Activated CD4-positive, alpha-beta T cell treated with anti-CD3 and anti-CD28 coated beads, Interleukin-10, Interleukin-2, amounts not matched to agents 100 ng/mL and 50 ng/mL, durations not matched to agents 16 hours and 8 hours (primary cell): ENCODE results near the gene LARGE1.
A peak's percentile ranks its signal among the peaks of the same experiment; 100 is the strongest.

Source experiments
- DNase-seq: peaks from one replicate; pipeline ENCODE4 v3.0.0-alpha.2; 2020

Gene LARGE1

DNA sequence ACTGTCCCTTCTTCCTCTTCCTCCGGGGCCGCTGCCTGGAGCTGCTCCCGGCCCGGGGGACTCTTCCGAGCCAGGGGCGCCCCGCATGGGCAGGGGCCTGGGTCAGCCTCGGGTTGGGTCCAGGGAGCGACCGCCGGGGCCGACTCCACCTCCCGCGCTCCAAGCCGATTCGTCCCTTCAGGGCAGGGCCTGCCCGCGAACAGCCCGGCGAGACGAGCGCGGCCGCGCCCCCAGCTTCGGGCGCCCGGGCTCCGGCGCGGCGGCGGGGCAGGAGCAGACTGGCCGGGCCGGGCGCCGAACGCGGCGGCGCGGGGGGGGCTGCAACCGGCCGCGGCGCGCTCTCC lies at the start of gene LARGE1:
LARGE1 (minus strand) TSS at position 280 of the 344 bp plus-strand sequence.
- DNase-seq: no peak

- no peak for DNase-seq
Measured at GRCh38 chr22:33969045-33969444, 48.8 kb upstream of the LARGE1 start.

- no peak for DNase-seq
Measured at GRCh38 chr22:33964121-33964520, 43.8 kb upstream of the LARGE1 start.

GRCh38 chr22:33962409-33962808 lies 42.1 kb upstream of the LARGE1 start:
- no peak for DNase-seq

DNA sequence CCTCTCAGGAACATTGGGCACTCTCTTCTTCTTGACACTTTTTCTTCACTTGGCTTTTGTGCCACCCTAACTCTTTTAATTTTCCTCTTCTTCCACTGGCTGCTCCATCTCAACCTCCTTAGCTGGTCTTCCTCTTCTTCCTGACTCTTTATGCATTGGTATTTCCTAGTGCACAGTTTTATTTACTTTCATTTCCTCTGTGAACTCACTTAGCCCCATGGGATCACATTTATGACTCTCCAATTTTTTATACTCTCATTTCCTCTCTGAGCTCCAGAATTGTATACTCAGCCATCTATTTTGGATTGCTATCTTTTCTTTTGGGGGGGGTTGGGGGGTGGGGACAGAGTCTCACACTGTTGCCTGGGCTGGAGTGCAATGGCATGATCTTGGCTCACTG lies 38.5 kb upstream of the LARGE1 start:
- no peak for DNase-seq

GRCh38 chr22:33957086-33957485 lies 36.8 kb upstream of the LARGE1 start:
- DNase-seq: no peak

GRCh38 chr22:33952776-33953175 lies 32.5 kb upstream of the LARGE1 start:
- DNase-seq: no peak

GRCh38 chr22:33940741-33941140 lies 20.5 kb upstream of the LARGE1 start:
- DNase-seq: no peak

- no peak for DNase-seq
Measured at GRCh38 chr22:33932997-33933396, 12.7 kb upstream of the LARGE1 start.

DNA sequence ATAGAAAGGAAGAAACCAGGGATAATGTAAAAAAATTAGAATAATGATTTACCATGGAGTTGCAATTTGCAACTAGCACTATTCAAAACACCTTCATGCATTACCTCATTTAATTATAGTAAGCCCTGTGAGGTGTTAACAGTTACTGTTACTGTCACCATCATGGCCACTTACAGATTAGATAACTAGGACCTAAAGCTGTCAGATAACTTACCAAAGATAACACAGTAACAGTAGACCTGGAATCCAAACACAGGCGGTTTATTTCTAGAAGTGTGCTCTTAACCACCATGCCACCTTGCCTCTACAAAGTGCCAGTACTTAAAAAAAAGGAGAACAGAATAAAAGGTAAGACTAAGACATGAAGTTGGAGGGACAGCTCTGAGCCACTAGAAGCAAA lies 11.1 kb upstream of the LARGE1 start:
- no peak for DNase-seq

- no peak for DNase-seq
Measured at GRCh38 chr22:33927752-33928151, 7.5 kb upstream of the LARGE1 start.

GRCh38 chr22:33925194-33925593 lies 4.9 kb upstream of the LARGE1 start:
- no peak for DNase-seq

DNA sequence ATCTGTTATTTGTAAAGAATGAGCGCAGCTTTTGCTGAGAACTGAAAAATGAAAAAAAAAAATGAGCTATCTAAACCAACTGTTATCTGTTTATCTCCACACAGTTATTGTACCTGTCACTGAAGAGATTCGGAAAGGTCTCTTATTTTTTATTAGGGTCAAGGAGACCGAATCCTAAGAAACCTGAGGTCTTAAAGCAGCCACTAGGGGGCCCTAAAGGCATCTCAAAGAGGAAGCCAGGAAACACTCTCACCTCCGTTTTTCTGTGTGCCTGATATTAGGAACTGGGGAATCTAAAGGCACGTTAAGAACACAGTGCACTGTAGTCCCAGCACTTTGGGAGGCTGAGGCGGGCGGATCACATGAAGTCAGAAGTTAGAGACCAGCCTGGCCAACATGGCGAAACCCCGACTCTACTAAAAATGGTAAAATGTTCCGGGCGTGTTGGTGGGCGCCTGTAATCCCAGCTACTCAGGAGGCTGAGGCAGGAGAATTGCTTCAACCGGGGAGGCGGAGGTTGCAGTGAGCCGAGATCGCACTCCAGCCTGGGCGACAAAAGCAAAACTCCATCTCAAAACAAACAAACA lies 3.5 kb upstream of the LARGE1 start:
- DNase-seq: peak; percentile 53

- DNase-seq: no peak
Measured at GRCh38 chr22:33923033-33923432, 2.8 kb upstream of the LARGE1 start.

DNA sequence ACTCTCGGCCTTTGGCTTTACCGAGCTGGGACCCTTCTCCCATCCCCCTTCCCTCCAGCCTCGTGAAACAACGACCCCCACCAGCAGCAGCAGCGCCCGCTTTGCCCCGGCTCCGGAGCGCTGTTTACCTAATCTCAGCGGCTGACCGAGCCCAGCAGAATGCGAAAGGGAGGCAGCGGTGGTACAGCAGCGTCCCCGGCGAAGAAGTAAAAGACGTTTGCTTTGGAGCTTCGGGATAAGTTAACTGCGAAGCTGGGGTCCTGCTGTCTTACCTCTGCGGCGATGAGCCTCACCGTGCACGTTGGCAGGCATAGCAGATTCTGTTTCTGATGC lies 2.0 kb upstream of the LARGE1 start:
- no peak for DNase-seq

GRCh38 chr22:33921525-33922348 lies 1.5 kb upstream of the LARGE1 start:
- no peak for DNase-seq

- peak; percentile 91 for DNase-seq
Measured at GRCh38 chr22:33920927-33921524, 750 bp upstream of the LARGE1 start.

GRCh38 chr22:33919391-33920196 lies 682 bp downstream of the LARGE1 start:
- DNase-seq: no peak

GRCh38 chr22:33918676-33919365 lies 1.5 kb downstream of the LARGE1 start:
- DNase-seq: no peak

- DNase-seq: no peak
Measured at GRCh38 chr22:33917744-33918406, 2.4 kb downstream of the LARGE1 start.

GRCh38 chr22:33914699-33915098 lies 5.6 kb downstream of the LARGE1 start:
- no peak for DNase-seq

- no peak for DNase-seq
Measured at GRCh38 chr22:33914131-33914530, 6.1 kb downstream of the LARGE1 start.
